Glutamatergic neuron (in vitro differentiated cells): ENCODE results near the gene MFAP2. TPM values are rescaled to one million over a fixed set of nuclear protein-coding genes. Genes with fewer than 3 reads are reported as not detected.

Experiments used
- DNase-seq: peaks from one replicate; pipeline ENCODE4 v3.0.0; 2022
- H3K27ac Mint-ChIP-seq: one replicate; pipeline ENCODE4 v1.8.0; 2020; ENCODE audit warnings: mild to moderate bottlenecking, mixed read lengths, inconsistent platforms; ENCODE audit not compliant: unreplicated experiment
- H3K27me3 Mint-ChIP-seq: one replicate; pipeline ENCODE4 v1.8.0; 2020; ENCODE audit warnings: mild to moderate bottlenecking, moderate library complexity, mixed read lengths, inconsistent platforms; ENCODE audit not compliant: unreplicated experiment
- H3K36me3 Mint-ChIP-seq: one replicate; pipeline ENCODE4 v1.8.0; 2020; ENCODE audit warnings: mild to moderate bottlenecking, mixed read lengths, inconsistent platforms; ENCODE audit not compliant: unreplicated experiment
- H3K4me1 Mint-ChIP-seq: one replicate; pipeline ENCODE4 v1.8.0; 2020; ENCODE audit warnings: mild to moderate bottlenecking, low read depth, mixed read lengths, inconsistent platforms; ENCODE audit not compliant: unreplicated experiment
- H3K4me3 Mint-ChIP-seq: one replicate; pipeline ENCODE4 v1.8.0; 2020; ENCODE audit warnings: mild to moderate bottlenecking, mixed read lengths, inconsistent platforms; ENCODE audit not compliant: unreplicated experiment
- H3K9me3 Mint-ChIP-seq: one replicate; pipeline ENCODE4 v1.8.0; 2020; ENCODE audit warnings: mild to moderate bottlenecking, moderate library complexity, mixed read lengths, inconsistent platforms; ENCODE audit not compliant: unreplicated experiment
- CTCF ChIP-seq: fragments of 200-600 bp; sonication (generic); IDR thresholded peaks from one replicate; pipeline ENCODE4 v1.5.0; 2021; ENCODE audit not compliant: partially characterized antibody, unreplicated experiment
- total RNA-seq: library from RNA; stranded (reverse); fragmentation: NEBNext Ultra II Directional; extraction: Animal tissue kit (Norgen Biotek cat#: 25700); gene quantifications from one replicate; pipeline ENCODE4 v1.2.1, GENCODE V29; 2021; ENCODE audit not compliant: unreplicated experiment

MFAP2 gene
- total RNA-seq, 1 donor from 2014 or later, result 2.1 TPM

GRCh38 chr1:16988210-16988609 lies 7.8 kb upstream of the MFAP2 start:
- DNase-seq, result no peak
- no peak for TF ChIP-seq CTCF
- no peaks in the 10 kb centered on the region for H3K36me3 Mint-ChIP-seq

GRCh38 chr1:16986962-16987361 lies 6.5 kb upstream of the MFAP2 start:
- TF ChIP-seq CTCF, result peak; percentile 71
- peaks cover 2% of the 10 kb centered on the region for H3K9me3 Mint-ChIP-seq
- peaks cover 2% of the 10 kb centered on the region for H3K27me3 Mint-ChIP-seq
- H3K4me1 Mint-ChIP-seq, result no peaks in the 10 kb centered on the region
- H3K27ac Mint-ChIP-seq, result no peak overlapping the region
- no peaks in the 10 kb centered on the region for H3K36me3 Mint-ChIP-seq
- no peak overlapping the region for H3K4me3 Mint-ChIP-seq
- peak; percentile 77 for DNase-seq

More at GRCh38 chr1:16988210-16988609, 7.8 kb upstream of the MFAP2 start:
- Mint-ChIP-seq H3K4me1 (no peaks in the 10 kb centered on the region), H3K27me3 (peaks cover 2% of the 10 kb centered on the region), H3K27ac (no peak overlapping the region), H3K9me3 (peaks cover 2% of the 10 kb centered on the region), H3K4me3 (no peak overlapping the region)

- no peak overlapping the region for H3K27ac Mint-ChIP-seq
- no peak overlapping the region for H3K4me3 Mint-ChIP-seq
- H3K4me1 Mint-ChIP-seq, result no peaks in the 10 kb centered on the region
- H3K36me3 Mint-ChIP-seq, result no peaks in the 10 kb centered on the region
- peaks cover 2% of the 10 kb centered on the region for H3K9me3 Mint-ChIP-seq
- H3K27me3 Mint-ChIP-seq, result peaks cover 2% of the 10 kb centered on the region
- TF ChIP-seq CTCF, result no peak
- DNase-seq, result no peak
These were observed 6.1 kb upstream of the MFAP2 start for GRCh38 chr1:16986560-16986959.

GRCh38 chr1:16986113-16986512 lies 5.7 kb upstream of the MFAP2 start:
- no peak overlapping the region for H3K4me3 Mint-ChIP-seq
- H3K4me1 Mint-ChIP-seq, result no peaks in the 10 kb centered on the region
- H3K36me3 Mint-ChIP-seq, result no peaks in the 10 kb centered on the region
- H3K27me3 Mint-ChIP-seq, result peaks cover 5% of the 10 kb centered on the region
- H3K9me3 Mint-ChIP-seq, result peaks cover 2% of the 10 kb centered on the region
- peak overlapping the region; percentile 22 for H3K27ac Mint-ChIP-seq
- DNase-seq, result no peak
- no peak for TF ChIP-seq CTCF

GRCh38 chr1:16984717-16985116 lies 4.3 kb upstream of the MFAP2 start:
- Mint-ChIP-seq H3K4me1 (no peaks in the 10 kb centered on the region), H3K9me3 (peaks cover 2% of the 10 kb centered on the region), H3K27me3 (peaks cover 9% of the 10 kb centered on the region), H3K36me3 (no peaks in the 10 kb centered on the region), H3K4me3 (no peak overlapping the region), H3K27ac (no peak overlapping the region)
- DNase-seq, result no peak
- no peak for TF ChIP-seq CTCF
